Liver (tissue), 9 donors: Measurements from ENCODE around the gene TMEM120B. TPM values are rescaled to one million over a fixed set of nuclear protein-coding genes. Genes with fewer than 3 reads are reported as not detected.
"Not testable (repeated sequence)": the region's sequence is repeated elsewhere in the genome, so short reads cannot be mapped to it uniquely, and the experiment has no call there.

Source experiments
- DNase-seq: peaks from one replicate; pipeline ENCODE4 v3.0.0-alpha.2; 2017; ENCODE audit warnings: low spot score
- H3K27ac ChIP-seq, 2 donors: one replicate each; pipeline ENCODE4 v1.7.0; 2013; ENCODE audit warnings: inconsistent platforms in 2 of 2, low read length in 2 of 2, control low read depth in 1 of 2, low read depth in 1 of 2, mild to moderate bottlenecking in 1 of 2
- H3K27me3 ChIP-seq, 4 donors: one replicate each; pipeline versions ENCODE4 v1.6.1 to v1.7.0; 2013; ENCODE audit warnings: low read length in 3 of 4, inconsistent platforms in 1 of 4, mild to moderate bottlenecking in 1 of 4, moderate library complexity in 1 of 4; ENCODE audit not compliant: control insufficient read depth in 4 of 4, insufficient read depth in 4 of 4
- H3K36me3 ChIP-seq, 4 donors: one replicate each; pipeline versions ENCODE4 v1.6.1 to v1.7.0; 2013; ENCODE audit warnings: low read length in 3 of 4, mild to moderate bottlenecking in 3 of 4, low read depth in 1 of 4, moderate library complexity in 1 of 4; ENCODE audit not compliant: control insufficient read depth in 4 of 4, insufficient read depth in 3 of 4
- H3K4me1 ChIP-seq, 4 donors: one replicate each; pipeline versions ENCODE4 v1.6.1 to v1.7.0; 2013; ENCODE audit warnings: low read length in 3 of 4, mild to moderate bottlenecking in 3 of 4, moderate library complexity in 1 of 4; ENCODE audit not compliant: control insufficient read depth in 4 of 4, insufficient read depth in 4 of 4
- H3K4me3 ChIP-seq, 3 donors: one replicate each; pipeline versions ENCODE4 v1.6.1 to v1.7.0; 2013; ENCODE audit warnings: low read length in 3 of 3, control low read depth in 1 of 3, low read depth in 1 of 3, mild to moderate bottlenecking in 1 of 3
- H3K9ac ChIP-seq, 2 donors: one replicate each; pipeline ENCODE4 v1.7.0; 2013; ENCODE audit warnings: low read length in 2 of 2, mild to moderate bottlenecking in 2 of 2, moderate library complexity in 2 of 2, control low read depth in 1 of 2, low read depth in 1 of 2
- H3K9me3 ChIP-seq, 4 donors: one replicate each; pipeline versions ENCODE4 v1.6.1 to v1.7.0; 2013; ENCODE audit warnings: low read length in 3 of 4; ENCODE audit not compliant: control insufficient read depth in 4 of 4
- CTCF ChIP-seq: fragments of 150-350 bp; IDR thresholded peaks from 2 replicates; pipeline ENCODE4 v1.5.1; 2017; ENCODE audit warnings: improper control_type of control experiment, low read depth, low read length; ENCODE audit not compliant: missing input control
- EGR1 ChIP-seq, 2 donors: IDR thresholded peaks; 2 replicates each; pipeline ENCODE4 v1.6.1; 2016 to 2018; ENCODE audit warnings: antibody characterized with exemption in 2 of 2, low read depth in 2 of 2
- FOXA1 ChIP-seq: IDR thresholded peaks from 2 replicates; pipeline ENCODE4 v1.6.1; 2016; ENCODE audit warnings: antibody characterized with exemption
- FOXA2 ChIP-seq: IDR thresholded peaks from 2 replicates; pipeline ENCODE4 v1.6.1; 2016; ENCODE audit warnings: antibody characterized with exemption
- GABPA ChIP-seq, 2 donors: IDR thresholded peaks in 1 of 2; conservative IDR thresholded peaks in 1 of 2; 2 replicates each; pipeline ENCODE4 v1.6.1; 2016; ENCODE audit warnings: antibody characterized with exemption in 2 of 2, mild to moderate bottlenecking in 1 of 2, moderate library complexity in 1 of 2
- HNF4A ChIP-seq, 2 donors: conservative IDR thresholded peaks; 2 replicates each; pipeline ENCODE4 v1.6.1; 2016; ENCODE audit warnings: antibody characterized with exemption in 2 of 2, mild to moderate bottlenecking in 2 of 2
- HNF4G ChIP-seq: IDR thresholded peaks from 2 replicates; pipeline ENCODE4 v1.6.1; 2016; ENCODE audit warnings: antibody characterized with exemption
- JUND ChIP-seq, 2 donors: IDR thresholded peaks; 2 replicates each; pipeline ENCODE4 v1.6.1; 2016; ENCODE audit warnings: antibody characterized with exemption in 2 of 2
- NR2F2 ChIP-seq: IDR thresholded peaks from 2 replicates; pipeline ENCODE4 v1.6.1; 2016; ENCODE audit warnings: antibody characterized with exemption
- RAD21 ChIP-seq, 2 donors: IDR thresholded peaks; 2 replicates each; pipeline ENCODE4 v1.6.1; 2016; ENCODE audit warnings: antibody characterized with exemption in 2 of 2, mild to moderate bottlenecking in 2 of 2
- REST ChIP-seq: IDR thresholded peaks from 2 replicates; pipeline ENCODE4 v1.6.1; 2016; ENCODE audit warnings: antibody characterized with exemption, mild to moderate bottlenecking
- RXRA ChIP-seq, 2 donors: IDR thresholded peaks; 2 replicates each; pipeline ENCODE4 v1.6.1; 2017 to 2018; ENCODE audit warnings: antibody characterized with exemption in 2 of 2, mild to moderate bottlenecking in 1 of 2
- SP1 ChIP-seq: IDR thresholded peaks from 2 replicates; pipeline ENCODE4 v1.6.1; 2018; ENCODE audit warnings: antibody characterized with exemption, mild to moderate bottlenecking
- TAF1 ChIP-seq: conservative IDR thresholded peaks from 2 replicates; pipeline ENCODE4 v1.6.1; 2016; ENCODE audit warnings: antibody characterized with exemption, mild to moderate bottlenecking
- YY1 ChIP-seq: IDR thresholded peaks from 2 replicates; pipeline ENCODE4 v1.6.1; 2016; ENCODE audit warnings: antibody characterized with exemption, mild to moderate bottlenecking
- WGBS: extraction: QIAGEN DNeasy Blood & Tissue Kit; methylation state at CpG from one replicate; pipeline ENCODE4 v1.1.7; 2013; 5-methylcytosine and 5-hydroxymethylcytosine counted together
- polyA plus RNA-seq, 2 donors: library from polyadenylated mRNA; stranded (reverse) in 1 of 2; unstranded in 1 of 2; fragments of 200-250 nt in 1 of 2; fragments of >200 nt in 1 of 2; fragmentation: Nextera tagmentation in 1 of 2; extraction: Ambion mirVana in 1 of 2; gene quantifications; one replicate each; pipeline versions ENCODE4 v1.2.1 to v1.2.3, GENCODE V29; 2013 to 2015
- total RNA-seq, 2 donors: library from RNA; depleted of rRNA; stranded (reverse); fragments of >200 nt; gene quantifications; one replicate each; pipeline ENCODE4 v1.2.3, GENCODE V29; 2014
- TF ChIP-seq, protein P1 (sequence below): IDR thresholded peaks from 2 replicates; pipeline ENCODE4 v1.6.1; 2016; ENCODE audit warnings: antibody characterized with exemption
- TF ChIP-seq, protein P2 (sequence below): IDR thresholded peaks from 2 replicates; pipeline ENCODE4 v1.6.1; 2016; ENCODE audit warnings: antibody characterized with exemption
- TF ChIP-seq, protein P3 (sequence below): IDR thresholded peaks from 2 replicates; pipeline ENCODE4 v1.6.1; 2016; ENCODE audit warnings: antibody characterized with exemption
- donor health status: healthy.
- donor health status: healthy.
- donor health status: healthy.
- donor health status: healthy.
- donor health status: healthy.

The TMEM120B gene
- total and polyA plus RNA-seq, 4 donors, result 1.6 to 9.2 (median 3.4) TPM

DNA sequence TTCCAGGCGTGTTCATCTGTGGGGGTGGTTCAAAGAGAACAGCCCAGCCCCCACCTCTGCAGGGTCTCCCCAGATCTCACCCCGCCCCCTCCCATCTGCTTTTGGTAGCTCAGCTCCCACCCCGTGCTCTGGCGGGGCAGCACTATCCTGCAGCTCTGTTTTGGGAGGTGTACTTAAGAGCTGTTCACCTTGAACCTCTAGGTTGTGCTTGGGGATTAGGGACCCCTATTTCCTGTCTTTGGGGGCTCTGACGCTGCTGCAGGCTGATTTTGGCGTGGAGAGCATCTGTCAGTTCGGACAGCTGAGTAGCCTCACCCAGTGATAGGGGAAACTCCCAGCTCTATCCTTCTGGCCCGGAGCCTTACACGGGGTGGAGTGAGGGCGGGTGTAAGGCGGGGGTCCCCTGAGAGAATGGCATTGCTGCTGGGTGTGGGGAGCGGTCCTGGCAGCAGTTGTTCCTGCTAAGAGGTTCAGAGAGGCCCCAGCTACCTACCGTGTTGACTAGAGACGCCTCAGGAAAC, 765 bp downstream of the TMEM120B start (continued):
- TF ChIP-seq REST (no peak), SP1 (no peak), GABPA (IDR thresholded peaks at IDR 0.05 in 1 of 2, conservative IDR thresholded peaks at IDR 0.05 in 1 of 2) (no peak), JUND (IDR thresholded peaks at IDR 0.05) (no peak), RAD21 (IDR thresholded peaks at IDR 0.05) (no peak)

GRCh38 chr12:121713793-121714192, 1.2 kb downstream of the TMEM120B start:
- no peak for DNase-seq
- Histone ChIP-seq H3K9ac (peak overlapping the region in 1 of 2 donors; percentile 80), H3K27ac (no peak overlapping the region), H3K36me3 (no peaks in the 10 kb centered on the region), H3K27me3 (no peaks in the 10 kb centered on the region), H3K4me3 (peak overlapping the region in 1 of 3 donors; percentile 32), H3K4me1 (peaks cover 8 to 22% (median 17%) of the 10 kb centered on the region in 4 donors), H3K9me3 (no peaks in the 10 kb centered on the region)
- TF ChIP-seq, protein P1, sequence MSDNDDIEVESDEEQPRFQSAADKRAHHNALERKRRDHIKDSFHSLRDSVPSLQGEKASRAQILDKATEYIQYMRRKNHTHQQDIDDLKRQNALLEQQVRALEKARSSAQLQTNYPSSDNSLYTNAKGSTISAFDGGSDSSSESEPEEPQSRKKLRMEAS, result no peak
- TF ChIP-seq TAF1, result no peak
- no peak for TF ChIP-seq FOXA1
- TF ChIP-seq, protein P2, sequence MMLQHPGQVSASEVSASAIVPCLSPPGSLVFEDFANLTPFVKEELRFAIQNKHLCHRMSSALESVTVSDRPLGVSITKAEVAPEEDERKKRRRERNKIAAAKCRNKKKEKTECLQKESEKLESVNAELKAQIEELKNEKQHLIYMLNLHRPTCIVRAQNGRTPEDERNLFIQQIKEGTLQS, result no peak
- TF ChIP-seq EGR1 (IDR thresholded peaks at IDR 0.05; ENCODE audit: low read depth in 2 of 2), result no peak
- TF ChIP-seq, protein P3, sequence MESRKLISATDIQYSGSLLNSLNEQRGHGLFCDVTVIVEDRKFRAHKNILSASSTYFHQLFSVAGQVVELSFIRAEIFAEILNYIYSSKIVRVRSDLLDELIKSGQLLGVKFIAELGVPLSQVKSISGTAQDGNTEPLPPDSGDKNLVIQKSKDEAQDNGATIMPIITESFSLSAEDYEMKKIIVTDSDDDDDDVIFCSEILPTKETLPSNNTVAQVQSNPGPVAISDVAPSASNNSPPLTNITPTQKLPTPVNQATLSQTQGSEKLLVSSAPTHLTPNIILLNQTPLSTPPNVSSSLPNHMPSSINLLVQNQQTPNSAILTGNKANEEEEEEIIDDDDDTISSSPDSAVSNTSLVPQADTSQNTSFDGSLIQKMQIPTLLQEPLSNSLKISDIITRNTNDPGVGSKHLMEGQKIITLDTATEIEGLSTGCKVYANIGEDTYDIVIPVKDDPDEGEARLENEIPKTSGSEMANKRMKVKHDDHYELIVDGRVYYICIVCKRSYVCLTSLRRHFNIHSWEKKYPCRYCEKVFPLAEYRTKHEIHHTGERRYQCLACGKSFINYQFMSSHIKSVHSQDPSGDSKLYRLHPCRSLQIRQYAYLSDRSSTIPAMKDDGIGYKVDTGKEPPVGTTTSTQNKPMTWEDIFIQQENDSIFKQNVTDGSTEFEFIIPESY, result no peak
- no peak for TF ChIP-seq GABPA (IDR thresholded peaks at IDR 0.05 in 1 of 2, conservative IDR thresholded peaks at IDR 0.05 in 1 of 2)
- TF ChIP-seq YY1, result no peak
- no peak for TF ChIP-seq RAD21 (IDR thresholded peaks at IDR 0.05)
- no peak for TF ChIP-seq HNF4A (conservative IDR thresholded peaks at IDR 0.05)
- no peak for TF ChIP-seq SP1
- TF ChIP-seq FOXA2, result no peak
- no peak for TF ChIP-seq RXRA (IDR thresholded peaks at IDR 0.05)
- TF ChIP-seq CTCF, result no peak
- TF ChIP-seq REST, result no peak
- no peak for TF ChIP-seq JUND (IDR thresholded peaks at IDR 0.05)
- no peak for TF ChIP-seq NR2F2
- no peak for TF ChIP-seq HNF4G
- WGBS, result 65% methylated on average over 6 of the region's 6 CpGs

GRCh38 chr12:121715055-121715454, 2.5 kb downstream of the TMEM120B start:
- H3K27me3 ChIP-seq, H3K9ac ChIP-seq, DNase-seq, H3K4me3 ChIP-seq, H3K9me3 ChIP-seq, H3K27ac ChIP-seq, H3K36me3 ChIP-seq: not testable (repeated sequence)
- peaks cover 8 to 22% (median 17%) of the 10 kb centered on the region in 4 donors for H3K4me1 ChIP-seq
- WGBS, result 97% methylated on average over 7 of the region's 7 CpGs
